RWPE2 (cell line): ENCODE data around the gene HDX.
"Not testable (repeated sequence)": the region's sequence is repeated elsewhere in the genome, so short reads cannot be mapped to it uniquely, and the experiment has no call there.

Experiments used
- ATAC-seq: fragments of 200-7000 bp; cut with Tn5 transposase; 3 replicates; pipeline ENCODE4 v1.9.1; 2021; ENCODE audit warnings: low read depth
- DNase-seq: peaks from one replicate; pipeline ENCODE4 v3.0.0-alpha.2; 2020; ENCODE audit warnings: low spot score
- H3K27ac ChIP-seq: fragments of 450-650 bp; 2 replicates; pipeline ENCODE4 v1.5.1; 2017; ENCODE audit warnings: mild to moderate bottlenecking; ENCODE audit not compliant: poor library complexity, severe bottlenecking
- H3K27me3 ChIP-seq: fragments of 250-450 bp; sonication (Bioruptor Pico); 2 replicates; pipeline ENCODE4 v1.5.1; 2021; ENCODE audit warnings: mild to moderate bottlenecking, moderate library complexity; ENCODE audit not compliant: insufficient read depth, poor library complexity, severe bottlenecking
- H3K36me3 ChIP-seq: fragments of 250-450 bp; sonication (Bioruptor Pico); 2 replicates; pipeline ENCODE4 v1.5.1; 2020; ENCODE audit warnings: low read depth, mild to moderate bottlenecking, moderate library complexity
- H3K4me1 ChIP-seq: fragments of 250-450 bp; sonication (Bioruptor Pico); 2 replicates; pipeline ENCODE4 v1.5.1; 2021; ENCODE audit warnings: mild to moderate bottlenecking, moderate library complexity; ENCODE audit not compliant: insufficient read depth, poor library complexity, severe bottlenecking
- H3K4me3 ChIP-seq: fragments of 250-450 bp; sonication (Bioruptor Pico); 2 replicates; pipeline ENCODE4 v1.5.1; 2021; ENCODE audit warnings: mild to moderate bottlenecking, moderate library complexity; ENCODE audit not compliant: severe bottlenecking
- H3K9me3 ChIP-seq: fragments of 250-450 bp; sonication (Bioruptor Pico); 2 replicates; pipeline ENCODE4 v1.5.1; 2021; ENCODE audit warnings: mild to moderate bottlenecking, moderate library complexity; ENCODE audit not compliant: severe bottlenecking
- CTCF ChIP-seq: fragments of 450-650 bp; IDR thresholded peaks from one replicate; pipeline ENCODE4 v1.5.1; 2017; ENCODE audit warnings: mild to moderate bottlenecking, moderate library complexity; ENCODE audit not compliant: poor library complexity, severe bottlenecking

HDX gene

DNA sequence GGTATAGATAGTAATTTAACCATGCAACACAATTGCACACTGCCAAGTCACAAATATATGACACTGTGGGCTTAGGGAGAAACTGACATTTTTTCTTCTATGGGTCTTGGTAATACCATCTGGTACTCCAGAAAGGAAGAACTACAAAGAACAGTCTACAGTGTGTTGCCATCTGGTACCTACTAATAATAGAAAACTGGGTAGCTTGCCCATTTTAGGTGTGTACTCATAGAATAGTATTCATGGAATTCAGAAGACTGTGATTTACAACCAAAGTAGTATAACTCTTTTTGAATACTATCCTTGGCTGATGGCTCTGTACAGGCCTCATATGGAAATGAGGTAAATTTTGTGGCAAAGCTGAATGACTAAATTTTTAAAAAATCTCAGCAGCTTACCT lies 181.6 kb downstream of the HDX start:
- no peaks in the 10 kb centered on the region for H3K9me3 ChIP-seq
- no peaks in the 10 kb centered on the region for H3K27me3 ChIP-seq
- H3K27ac ChIP-seq, result no peak overlapping the region
- H3K4me1 ChIP-seq, result no peaks in the 10 kb centered on the region
- TF ChIP-seq CTCF, result no peak
- no peak for ATAC-seq
- no peak overlapping the region for H3K4me3 ChIP-seq
- no peaks in the 10 kb centered on the region for H3K36me3 ChIP-seq
- no peak for DNase-seq

DNA sequence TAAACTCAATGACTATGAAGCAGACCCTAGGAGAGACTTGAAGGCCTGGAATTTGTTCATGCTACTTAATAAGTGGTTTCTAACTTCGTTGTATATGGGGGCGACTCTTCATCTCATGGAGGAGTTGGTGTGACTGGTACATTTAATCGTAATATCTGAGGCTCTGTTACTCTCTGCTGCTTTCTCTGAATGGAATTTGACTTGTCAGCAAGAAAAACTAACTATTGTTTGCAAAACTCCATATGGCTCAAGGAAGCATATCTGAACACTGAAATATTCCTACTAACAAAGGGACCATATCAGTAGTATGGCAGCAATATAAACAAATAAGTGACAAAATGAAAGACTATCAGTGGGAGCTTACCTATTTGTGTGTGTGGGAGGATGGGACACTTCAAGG lies 182.2 kb downstream of the HDX start:
- DNase-seq (no peak), ATAC-seq (no peak)
- TF ChIP-seq CTCF, result no peak
- Histone ChIP-seq H3K9me3 (no peaks in the 10 kb centered on the region), H3K27me3 (no peaks in the 10 kb centered on the region), H3K4me1 (no peaks in the 10 kb centered on the region), H3K27ac (no peak overlapping the region), H3K36me3 (no peaks in the 10 kb centered on the region), H3K4me3 (no peak overlapping the region)

DNA sequence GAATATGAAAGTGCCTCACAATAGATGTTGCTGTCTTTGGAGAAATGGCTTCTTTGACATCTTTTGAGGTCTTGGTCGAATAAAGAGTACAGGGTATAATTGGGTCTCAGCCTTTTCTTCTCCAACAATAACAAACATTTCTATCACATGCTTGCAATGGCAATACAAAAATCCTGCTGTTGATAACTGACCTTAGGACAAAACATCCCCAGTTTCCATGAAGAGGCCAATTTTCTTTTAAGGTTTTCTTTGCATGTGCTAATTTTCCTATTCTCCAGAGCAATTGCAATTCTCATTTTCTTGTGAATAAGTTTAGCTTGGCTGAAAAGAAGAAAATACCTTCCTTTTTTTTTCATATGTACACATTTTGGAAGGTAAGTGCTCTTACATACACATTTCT lies 183.6 kb downstream of the HDX start:
- Histone ChIP-seq H3K27ac (no peak overlapping the region), H3K36me3 (no peaks in the 10 kb centered on the region), H3K4me1 (no peaks in the 10 kb centered on the region), H3K9me3 (no peaks in the 10 kb centered on the region), H3K4me3 (no peak overlapping the region), H3K27me3 (no peaks in the 10 kb centered on the region)
- ATAC-seq (no peak), DNase-seq (no peak)
- TF ChIP-seq CTCF, result no peak

- not testable (repeated sequence) for H3K9me3 ChIP-seq, H3K4me3 ChIP-seq, DNase-seq, H3K27ac ChIP-seq, H3K4me1 ChIP-seq, H3K36me3 ChIP-seq, ATAC-seq, H3K27me3 ChIP-seq
Measured at GRCh38 chrX:84315946-84316345, 186.3 kb downstream of the HDX start.
